ENCODE measurements around the gene PPME1. TPM values are rescaled to one million over a fixed set of nuclear protein-coding genes. Genes with fewer than 3 reads are reported as not detected.

PPME1 gene
- total and polyA plus RNA-seq, 2 donors (not counting 1 experiment from before 2014, with no cell fraction given) = 11.2 to 23.6 TPM

- 100% methylated on average over 3 of the region's 4 CpGs for WGBS (ENCODE audit: insufficient coverage)
- POLR2A ChIA-PET = no interaction called here
- Histone ChIP-seq H3K9me3 (ENCODE audit: control extremely low read depth in 1 of 3, control insufficient read depth in 2 of 3, insufficient read depth in 1 of 3, low read length in 2 of 3) (no peaks in the 10 kb centered on the region), H3K4me1 (ENCODE audit: control insufficient read depth in 2 of 2, insufficient read depth in 2 of 2, low read length in 2 of 2) (no peaks in the 10 kb centered on the region), H3K79me2 (ENCODE audit: control insufficient read depth, insufficient read depth, low read length) (peaks cover 28% of the 10 kb centered on the region), H4K20me1 (ENCODE audit: control insufficient read depth, insufficient read depth, low read length, poor library complexity, severe bottlenecking) (no peaks in the 10 kb centered on the region), H3K4me2 (replicated peaks; ENCODE audit: low read depth, low read length, poor library complexity, severe bottlenecking) (no peak overlapping the region), H3K27ac (ENCODE audit: low read length in 2 of 2) (no peak overlapping the region), H2AFZ (ENCODE audit: insufficient read depth, low read depth, low read length, poor library complexity, severe bottlenecking) (no peak overlapping the region), H3K27me3 (replicated peaks in 1 of 4; ENCODE audit: control extremely low read depth in 1 of 4, control insufficient read depth in 3 of 4, insufficient read depth in 4 of 4, low read length in 3 of 4) (no peaks in the 10 kb centered on the region), H3K36me3 (replicated peaks in 1 of 2; ENCODE audit: control extremely low read depth in 1 of 2, control insufficient read depth in 1 of 2, extremely low read depth in 1 of 2, insufficient read depth in 2 of 2, low read length in 1 of 2) (peaks cover 0 to 5% of the 10 kb centered on the region in 2 experiments), H3K9ac (ENCODE audit: low read length) (no peak overlapping the region), H3K4me3 (ENCODE audit: control extremely low read depth in 1 of 5, extremely low read depth in 1 of 5, insufficient read depth in 1 of 5, low read depth in 2 of 5, low read length in 4 of 5) (no peak overlapping the region)
- ATAC-seq (ENCODE audit: low read depth) = no peak
- Mint-ChIP-seq H3K4me3 (no peak overlapping the region), H3K4me1 (peaks cover 2% of the 10 kb centered on the region), H3K9me3 (ENCODE audit: insufficient read depth) (no peaks in the 10 kb centered on the region), H3K27me3 (no peaks in the 10 kb centered on the region), H3K27ac (no peak overlapping the region)
- CTCF ChIA-PET = no interaction called here
- intact Hi-C loops (cut with micrococcal nuclease) = no loop called here
- TF ChIP-seq EZH2 (IDR thresholded peaks at IDR 0.05; ENCODE audit: borderline replicate concordance, insufficient read depth, low read depth, low read length, poor library complexity, severe bottlenecking) = no peak
- TF ChIP-seq, protein P1, sequence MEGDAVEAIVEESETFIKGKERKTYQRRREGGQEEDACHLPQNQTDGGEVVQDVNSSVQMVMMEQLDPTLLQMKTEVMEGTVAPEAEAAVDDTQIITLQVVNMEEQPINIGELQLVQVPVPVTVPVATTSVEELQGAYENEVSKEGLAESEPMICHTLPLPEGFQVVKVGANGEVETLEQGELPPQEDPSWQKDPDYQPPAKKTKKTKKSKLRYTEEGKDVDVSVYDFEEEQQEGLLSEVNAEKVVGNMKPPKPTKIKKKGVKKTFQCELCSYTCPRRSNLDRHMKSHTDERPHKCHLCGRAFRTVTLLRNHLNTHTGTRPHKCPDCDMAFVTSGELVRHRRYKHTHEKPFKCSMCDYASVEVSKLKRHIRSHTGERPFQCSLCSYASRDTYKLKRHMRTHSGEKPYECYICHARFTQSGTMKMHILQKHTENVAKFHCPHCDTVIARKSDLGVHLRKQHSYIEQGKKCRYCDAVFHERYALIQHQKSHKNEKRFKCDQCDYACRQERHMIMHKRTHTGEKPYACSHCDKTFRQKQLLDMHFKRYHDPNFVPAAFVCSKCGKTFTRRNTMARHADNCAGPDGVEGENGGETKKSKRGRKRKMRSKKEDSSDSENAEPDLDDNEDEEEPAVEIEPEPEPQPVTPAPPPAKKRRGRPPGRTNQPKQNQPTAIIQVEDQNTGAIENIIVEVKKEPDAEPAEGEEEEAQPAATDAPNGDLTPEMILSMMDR (IDR thresholded peaks at IDR 0.05) = no peak
- no peak for DNase-seq
Observed at GRCh38 chr11:74182635-74183034, 11.5 kb downstream of the PPME1 start.

DNA sequence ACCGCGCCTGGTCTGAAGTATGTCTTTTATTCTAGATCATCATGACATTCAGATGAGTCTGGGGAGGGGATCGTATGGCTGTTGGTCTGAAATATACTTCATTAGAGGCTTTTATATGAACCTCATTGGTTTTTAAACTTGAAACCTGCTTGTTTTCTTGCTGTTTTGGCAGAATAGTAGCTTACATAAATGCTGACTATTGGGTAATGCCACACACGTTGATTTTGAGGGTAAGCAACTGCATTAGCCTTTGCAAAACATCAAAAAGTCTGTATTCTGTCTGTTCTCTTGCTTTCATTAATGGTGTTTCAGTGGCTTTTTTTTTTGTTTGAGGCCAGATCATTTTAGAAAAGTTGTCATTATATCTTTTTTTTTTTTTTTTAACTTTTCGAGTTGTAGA lies 14.2 kb downstream of the PPME1 start:
- POLR2A ChIA-PET = no interaction called here
- ATAC-seq (ENCODE audit: low read depth) (no peak), DNase-seq (no peak)
- Histone ChIP-seq H3K27ac (ENCODE audit: low read length in 2 of 2) (no peak overlapping the region), H3K36me3 (replicated peaks in 1 of 2; ENCODE audit: control extremely low read depth in 1 of 2, control insufficient read depth in 1 of 2, extremely low read depth in 1 of 2, insufficient read depth in 2 of 2, low read length in 1 of 2) (peaks cover 0 to 8% of the 10 kb centered on the region in 2 experiments), H3K79me2 (ENCODE audit: control insufficient read depth, insufficient read depth, low read length) (peaks cover 14% of the 10 kb centered on the region), H3K9me3 (ENCODE audit: control extremely low read depth in 1 of 3, control insufficient read depth in 2 of 3, insufficient read depth in 1 of 3, low read length in 2 of 3) (no peaks in the 10 kb centered on the region), H3K4me1 (ENCODE audit: control insufficient read depth in 2 of 2, insufficient read depth in 2 of 2, low read length in 2 of 2) (no peaks in the 10 kb centered on the region), H2AFZ (ENCODE audit: insufficient read depth, low read depth, low read length, poor library complexity, severe bottlenecking) (no peak overlapping the region), H3K9ac (ENCODE audit: low read length) (no peak overlapping the region), H3K27me3 (replicated peaks in 1 of 4; ENCODE audit: control extremely low read depth in 1 of 4, control insufficient read depth in 3 of 4, insufficient read depth in 4 of 4, low read length in 3 of 4) (no peaks in the 10 kb centered on the region), H3K4me2 (replicated peaks; ENCODE audit: low read depth, low read length, poor library complexity, severe bottlenecking) (no peak overlapping the region), H3K4me3 (ENCODE audit: control extremely low read depth in 1 of 5, extremely low read depth in 1 of 5, insufficient read depth in 1 of 5, low read depth in 2 of 5, low read length in 4 of 5) (no peak overlapping the region), H4K20me1 (ENCODE audit: control insufficient read depth, insufficient read depth, low read length, poor library complexity, severe bottlenecking) (no peaks in the 10 kb centered on the region)
- CTCF ChIA-PET = no interaction called here
- TF ChIP-seq, protein P1 (IDR thresholded peaks at IDR 0.05) = no peak
- TF ChIP-seq EZH2 (IDR thresholded peaks at IDR 0.05; ENCODE audit: borderline replicate concordance, insufficient read depth, low read depth, low read length, poor library complexity, severe bottlenecking) = no peak
- 100% methylated on average over 2 of the region's 5 CpGs for WGBS (ENCODE audit: insufficient coverage)
- H3K4me3 Mint-ChIP-seq = no peak overlapping the region
- H3K27ac Mint-ChIP-seq = no peak overlapping the region
- H3K4me1 Mint-ChIP-seq = peaks cover 2% of the 10 kb centered on the region
- intact Hi-C loops (cut with micrococcal nuclease) = no loop called here
- H3K27me3 Mint-ChIP-seq = no peaks in the 10 kb centered on the region
- no peaks in the 10 kb centered on the region for H3K9me3 Mint-ChIP-seq (ENCODE audit: insufficient read depth)

Measured in B cell (primary cell).